HG02973 (cell line): Measurements from ENCODE around the gene YIPF1.
"Not testable (repeated sequence)": the region's sequence is repeated elsewhere in the genome, so short reads cannot be mapped to it uniquely, and the experiment has no call there.

Experiments
- ATAC-seq: cut with Tn5 transposase; IDR thresholded peaks from one replicate; pipeline ENCODE4 v1.9.1; 2021; ENCODE audit warnings: moderate library complexity; ENCODE audit not compliant: unreplicated experiment

YIPF1 gene

GRCh38 chr1:53895421-53895820, 5.8 kb upstream of the YIPF1 start:
- ATAC-seq = no peak

- ATAC-seq = no peak
Observed at GRCh38 chr1:53894644-53895043, 5.0 kb upstream of the YIPF1 start.

GRCh38 chr1:53893999-53894636, 4.5 kb upstream of the YIPF1 start, which contains the start of gene DIO1:
DIO1 (plus strand) TSS chr1:53894187; CDS start chr1:53894211, 24 bp downstream.
- no peak for ATAC-seq

- ATAC-seq = no peak
Observed at GRCh38 chr1:53892911-53893310, 3.3 kb upstream of the YIPF1 start.

- no peak for ATAC-seq
Observed at GRCh38 chr1:53891678-53892077, 2.1 kb upstream of the YIPF1 start.

- ATAC-seq = no peak
Observed at GRCh38 chr1:53891018-53891417, 1.4 kb upstream of the YIPF1 start.

- no peak for ATAC-seq
Observed at GRCh38 chr1:53890522-53890941, 935 bp upstream of the YIPF1 start.

- no peak for ATAC-seq
Observed at GRCh38 chr1:53888681-53889080, 916 bp downstream of the YIPF1 start.

- ATAC-seq = not testable (repeated sequence)
Observed at GRCh38 chr1:53883600-53883999, 6.0 kb downstream of the YIPF1 start.

- not testable (repeated sequence) for ATAC-seq
Observed at GRCh38 chr1:53881853-53882252, 7.7 kb downstream of the YIPF1 start.

- ATAC-seq = no peak
Observed at GRCh38 chr1:53878492-53879105, 11.0 kb downstream of the YIPF1 start.

- not testable (repeated sequence) for ATAC-seq
Observed at GRCh38 chr1:53875150-53875549, 14.4 kb downstream of the YIPF1 start.

- ATAC-seq = no peak
Observed at GRCh38 chr1:53871773-53872484, 17.7 kb downstream of the YIPF1 start.

- ATAC-seq = no peak
Observed at GRCh38 chr1:53871221-53871620, 18.4 kb downstream of the YIPF1 start.

- no peak for ATAC-seq
Observed at GRCh38 chr1:53869454-53870117, 20.0 kb downstream of the YIPF1 start.

- no peak for ATAC-seq
Observed at GRCh38 chr1:53868565-53868964, 21.0 kb downstream of the YIPF1 start.

GRCh38 chr1:53862507-53862906, 27.1 kb downstream of the YIPF1 start:
- ATAC-seq = no peak

- no peak for ATAC-seq
Observed at GRCh38 chr1:53860967-53861411, 28.6 kb downstream of the YIPF1 start.

GRCh38 chr1:53851571-53852285, 37.9 kb downstream of the YIPF1 start:
- ATAC-seq = no peak

- ATAC-seq = no peak
Observed at GRCh38 chr1:53850082-53850673, 39.4 kb downstream of the YIPF1 start.
